Thyroid gland (tissue), 4 donors: ENCODE measurements around the gene EBNA1BP2. TPM values are rescaled to one million over a fixed set of nuclear protein-coding genes. Genes with fewer than 3 reads are reported as not detected.

Experiments
- DNase-seq, 2 donors: peaks; one replicate each; pipeline ENCODE4 v3.0.0-alpha.2; 2019
- H3K27ac ChIP-seq, 3 donors: fragments of 200-600 bp; sonication (generic); 1 replicate in 2 of 3; 2 replicates in 1 of 3; pipeline ENCODE4 v1.5.1; 2016 to 2019; ENCODE audit warnings: mild to moderate bottlenecking in 1 of 3, moderate library complexity in 1 of 3
- H3K27me3 ChIP-seq: fragments of 200-600 bp; sonication (generic); one replicate; pipeline ENCODE4 v1.5.1; 2019
- H3K36me3 ChIP-seq, 2 donors: fragments of 200-600 bp; sonication (generic); one replicate each; pipeline ENCODE4 v1.5.1; 2016 to 2019
- H3K4me1 ChIP-seq, 2 donors: fragments of 200-600 bp; sonication (generic); one replicate each; pipeline ENCODE4 v1.5.1; 2017 to 2019
- H3K4me3 ChIP-seq, 3 donors: fragments of 200-600 bp; sonication (generic); replicated peaks in 1 of 3; 1 replicate in 2 of 3; 2 replicates in 1 of 3; pipeline ENCODE4 v1.5.1; 2016; ENCODE audit warnings: mild to moderate bottlenecking in 1 of 3
- H3K9me3 ChIP-seq: fragments of 200-600 bp; sonication (generic); one replicate; pipeline ENCODE4 v1.5.1; 2017
- POLR2A ChIP-seq, 2 donors: fragments of 450-650 bp; IDR thresholded peaks; one replicate each; pipeline ENCODE4 v1.6.1; 2017; ENCODE audit warnings: antibody characterized with exemption in 2 of 2, mild to moderate bottlenecking in 2 of 2, moderate library complexity in 1 of 2
- WGBS, 2 donors: methylation state at CpG; one replicate each; pipeline ENCODE4 v1.1.5; 2017; 5-methylcytosine and 5-hydroxymethylcytosine counted together
- intact Hi-C: fragments of 100-400 bp; cut with DNase I; formaldehyde crosslinking; loops from one replicate; pipeline ENCODE4 v1.15.1; 2023
- total RNA-seq, 4 donors: library from RNA; depleted of rRNA; stranded (reverse); fragments of >200 nt; gene quantifications; one replicate each; pipeline ENCODE4 v1.2.3, GENCODE V29; 2016
- TF ChIP-seq, protein P1 (sequence below), 6 experiments: fragments of 200-600 bp in 3 of 6; fragments of 450-650 bp in 3 of 6; sonication (generic) in 3 of 6; IDR thresholded peaks; one replicate each; pipeline ENCODE4 v1.5.1; 2016 to 2019; ENCODE audit warnings: antibody characterized with exemption in 6 of 6, mild to moderate bottlenecking in 2 of 6, inconsistent platforms in 1 of 6, moderate library complexity in 1 of 6

Gene EBNA1BP2
- total RNA-seq, 4 donors from 2014 or later = 37.1 to 67.6 (median 53.2) TPM

GRCh38 chr1:43204394-43204793 lies 32.3 kb upstream of the EBNA1BP2 start:
- Histone ChIP-seq H3K27ac (no peak overlapping the region), H3K27me3 (no peaks in the 10 kb centered on the region), H3K4me1 (peaks cover 0 to 6% of the 10 kb centered on the region in 2 donors), H3K4me3 (no peak overlapping the region), H3K9me3 (no peaks in the 10 kb centered on the region), H3K36me3 (no peaks in the 10 kb centered on the region)
- WGBS, 2 donors = 90 to 92% methylated on average over 1 of the region's 1 CpG
- intact Hi-C loops = no loop called here
- DNase-seq = no peak
- TF ChIP-seq, protein P1, sequence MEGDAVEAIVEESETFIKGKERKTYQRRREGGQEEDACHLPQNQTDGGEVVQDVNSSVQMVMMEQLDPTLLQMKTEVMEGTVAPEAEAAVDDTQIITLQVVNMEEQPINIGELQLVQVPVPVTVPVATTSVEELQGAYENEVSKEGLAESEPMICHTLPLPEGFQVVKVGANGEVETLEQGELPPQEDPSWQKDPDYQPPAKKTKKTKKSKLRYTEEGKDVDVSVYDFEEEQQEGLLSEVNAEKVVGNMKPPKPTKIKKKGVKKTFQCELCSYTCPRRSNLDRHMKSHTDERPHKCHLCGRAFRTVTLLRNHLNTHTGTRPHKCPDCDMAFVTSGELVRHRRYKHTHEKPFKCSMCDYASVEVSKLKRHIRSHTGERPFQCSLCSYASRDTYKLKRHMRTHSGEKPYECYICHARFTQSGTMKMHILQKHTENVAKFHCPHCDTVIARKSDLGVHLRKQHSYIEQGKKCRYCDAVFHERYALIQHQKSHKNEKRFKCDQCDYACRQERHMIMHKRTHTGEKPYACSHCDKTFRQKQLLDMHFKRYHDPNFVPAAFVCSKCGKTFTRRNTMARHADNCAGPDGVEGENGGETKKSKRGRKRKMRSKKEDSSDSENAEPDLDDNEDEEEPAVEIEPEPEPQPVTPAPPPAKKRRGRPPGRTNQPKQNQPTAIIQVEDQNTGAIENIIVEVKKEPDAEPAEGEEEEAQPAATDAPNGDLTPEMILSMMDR (IDR thresholded peaks at IDR 0.05) = no peak

GRCh38 chr1:43203859-43204258 lies 31.8 kb upstream of the EBNA1BP2 start:
- Histone ChIP-seq H3K9me3 (no peaks in the 10 kb centered on the region), H3K4me3 (no peak overlapping the region), H3K27ac (no peak overlapping the region), H3K36me3 (no peaks in the 10 kb centered on the region), H3K27me3 (no peaks in the 10 kb centered on the region), H3K4me1 (peaks cover 0 to 6% of the 10 kb centered on the region in 2 donors)
- intact Hi-C loops = no loop called here
- 97 to 99% methylated on average over 3 of the region's 3 CpGs for WGBS, 2 donors
- no peak for DNase-seq
- TF ChIP-seq, protein P1 (IDR thresholded peaks at IDR 0.05) = no peak
- no peak for TF ChIP-seq POLR2A (IDR thresholded peaks at IDR 0.05)

DNA sequence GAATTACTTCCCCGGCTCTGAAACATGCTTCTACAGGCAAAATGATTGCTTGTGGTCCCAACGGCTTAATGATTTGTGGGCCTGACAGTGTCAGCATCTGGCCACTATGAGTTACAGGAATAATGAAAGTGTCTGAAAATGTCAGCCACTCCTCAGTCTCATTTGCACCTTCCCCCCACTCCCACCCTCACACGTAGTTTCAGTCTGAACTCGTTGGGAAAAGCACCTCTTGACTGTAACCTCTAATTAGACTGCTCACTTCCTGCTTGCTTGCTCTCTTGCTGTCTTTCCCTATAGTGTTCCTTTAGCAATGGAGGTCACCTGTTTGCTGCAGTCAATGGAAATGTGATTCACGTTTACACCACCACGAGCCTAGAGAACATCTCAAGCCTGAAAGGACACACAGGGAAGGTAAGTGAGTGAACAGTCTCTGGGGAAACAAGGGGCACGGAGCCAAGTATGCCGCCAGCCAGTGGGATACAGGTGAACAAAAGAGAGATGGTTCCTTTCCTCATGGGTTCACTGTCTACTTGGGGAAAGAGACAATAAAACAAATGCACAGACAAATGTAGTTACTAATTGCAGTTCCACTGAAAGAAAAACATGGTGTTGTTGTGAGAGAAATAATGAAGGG lies 27.1 kb upstream of the EBNA1BP2 start:
- DNase-seq = no peak
- H3K36me3 ChIP-seq = no peaks in the 10 kb centered on the region
- no peaks in the 10 kb centered on the region for H3K4me1 ChIP-seq
- no peaks in the 10 kb centered on the region for H3K27me3 ChIP-seq
- H3K27ac ChIP-seq = no peak overlapping the region
- 59 to 63% methylated on average over 8 of the region's 8 CpGs for WGBS, 2 donors
- TF ChIP-seq, protein P1 (IDR thresholded peaks at IDR 0.05) = no peak
- TF ChIP-seq POLR2A (IDR thresholded peaks at IDR 0.05) = no peak
- H3K9me3 ChIP-seq = no peaks in the 10 kb centered on the region
- intact Hi-C loops = no loop called here
- H3K4me3 ChIP-seq = no peak overlapping the region

GRCh38 chr1:43197343-43198127 lies 25.4 kb upstream of the EBNA1BP2 start:
- Histone ChIP-seq H3K36me3 (no peaks in the 10 kb centered on the region), H3K4me1 (no peaks in the 10 kb centered on the region), H3K27me3 (no peaks in the 10 kb centered on the region), H3K9me3 (no peaks in the 10 kb centered on the region), H3K4me3 (no peak overlapping the region), H3K27ac (no peak overlapping the region)
- TF ChIP-seq POLR2A (IDR thresholded peaks at IDR 0.05) = no peak
- no peak for DNase-seq
- 88 to 89% methylated on average over 7 of the region's 7 CpGs for WGBS, 2 donors
- intact Hi-C loops = no loop called here

DNA sequence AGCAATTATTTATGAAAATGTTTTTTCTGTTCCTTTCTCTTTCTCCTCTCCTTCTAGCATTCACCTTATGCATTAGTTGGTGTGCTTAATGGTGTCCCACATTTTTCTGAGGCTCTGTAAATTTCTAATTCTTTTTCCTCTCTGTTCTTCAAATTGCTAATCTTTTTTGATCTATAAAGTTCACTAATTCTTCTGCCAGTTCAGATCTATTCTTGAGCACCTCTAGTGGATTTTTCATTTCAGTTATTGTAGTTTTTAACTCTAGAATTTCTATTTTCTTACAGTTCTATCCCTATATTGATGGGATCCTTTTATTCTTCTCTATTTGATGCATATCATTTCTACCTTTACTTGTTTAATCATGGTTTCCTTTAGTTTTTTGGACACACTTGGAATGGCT lies 22.4 kb upstream of the EBNA1BP2 start:
- intact Hi-C loops = no loop called here
- Histone ChIP-seq H3K27me3 (no peaks in the 10 kb centered on the region), H3K4me1 (no peaks in the 10 kb centered on the region), H3K4me3 (no peak overlapping the region), H3K9me3 (no peaks in the 10 kb centered on the region), H3K27ac (no peak overlapping the region), H3K36me3 (no peaks in the 10 kb centered on the region)
- DNase-seq = no peak
- TF ChIP-seq POLR2A (IDR thresholded peaks at IDR 0.05) = no peak
- TF ChIP-seq, protein P1 (IDR thresholded peaks at IDR 0.05) = no peak
